Measurements from ENCODE around the gene SAP30.

DNA sequence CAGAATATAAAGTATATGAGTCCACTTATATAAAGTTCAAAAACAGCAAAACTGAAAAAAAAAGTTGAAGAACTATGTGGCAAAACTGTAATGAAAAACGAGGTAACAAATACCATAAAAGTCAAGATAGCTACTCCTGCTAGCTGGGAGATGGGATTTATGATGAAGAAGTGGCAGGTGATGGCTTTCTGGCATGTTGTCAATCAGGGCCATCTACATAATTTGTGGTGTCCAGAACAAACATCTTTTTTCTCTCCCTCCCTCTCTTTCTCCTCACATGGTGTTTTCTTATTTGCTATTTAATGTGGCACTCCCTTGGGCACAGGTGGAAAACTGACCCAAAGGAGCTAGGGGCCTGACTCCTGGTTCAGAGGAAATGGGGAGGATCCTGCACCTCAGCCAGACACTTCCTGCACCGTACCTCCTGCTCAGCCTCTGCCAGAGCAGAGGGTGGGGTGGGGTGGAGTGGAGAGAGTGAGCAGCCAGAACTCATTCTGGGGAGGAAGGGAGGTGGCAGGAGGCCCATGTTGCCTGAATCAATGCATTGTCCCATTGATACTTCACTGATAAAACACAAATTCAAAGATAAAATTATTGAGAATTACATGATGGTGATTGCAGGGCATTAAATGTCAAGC is 5.3 kb upstream of the SAP30 start:
- TF ChIP-seq EZH2 (IDR thresholded peaks at IDR 0.05) (no peak), POLR2AphosphoS5 (IDR thresholded peaks at IDR 0.05; ENCODE audit: borderline replicate concordance, low read depth, low read length) (no peak)

Measured in SK-N-MC (cell line).